Measurements from ENCODE around the gene TMED7.
"Not testable (repeated sequence)": the region's sequence is repeated elsewhere in the genome, so short reads cannot be mapped to it uniquely, and the experiment has no call there.

DNA sequence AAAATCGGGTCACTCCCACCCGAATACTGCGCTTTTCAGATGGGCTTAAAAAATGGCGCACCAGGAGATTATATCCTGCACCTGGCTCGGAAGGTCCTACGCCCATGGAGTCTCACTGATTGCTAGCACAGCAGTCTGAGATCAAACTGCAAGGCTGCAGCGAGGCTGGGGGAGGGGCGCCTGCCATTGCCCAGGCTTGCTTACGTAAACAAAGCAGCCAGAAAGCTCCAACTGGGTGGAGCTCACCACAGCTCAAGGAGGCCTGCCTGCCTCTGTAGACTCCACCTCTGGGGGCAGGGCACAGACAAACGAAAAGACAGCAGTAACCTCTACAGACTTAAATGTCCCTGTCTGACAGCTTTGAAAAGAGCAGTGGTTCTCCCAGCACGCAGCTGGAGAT is 48.9 kb upstream of the TMED7 start:
- TF ChIP-seq, protein P1, sequence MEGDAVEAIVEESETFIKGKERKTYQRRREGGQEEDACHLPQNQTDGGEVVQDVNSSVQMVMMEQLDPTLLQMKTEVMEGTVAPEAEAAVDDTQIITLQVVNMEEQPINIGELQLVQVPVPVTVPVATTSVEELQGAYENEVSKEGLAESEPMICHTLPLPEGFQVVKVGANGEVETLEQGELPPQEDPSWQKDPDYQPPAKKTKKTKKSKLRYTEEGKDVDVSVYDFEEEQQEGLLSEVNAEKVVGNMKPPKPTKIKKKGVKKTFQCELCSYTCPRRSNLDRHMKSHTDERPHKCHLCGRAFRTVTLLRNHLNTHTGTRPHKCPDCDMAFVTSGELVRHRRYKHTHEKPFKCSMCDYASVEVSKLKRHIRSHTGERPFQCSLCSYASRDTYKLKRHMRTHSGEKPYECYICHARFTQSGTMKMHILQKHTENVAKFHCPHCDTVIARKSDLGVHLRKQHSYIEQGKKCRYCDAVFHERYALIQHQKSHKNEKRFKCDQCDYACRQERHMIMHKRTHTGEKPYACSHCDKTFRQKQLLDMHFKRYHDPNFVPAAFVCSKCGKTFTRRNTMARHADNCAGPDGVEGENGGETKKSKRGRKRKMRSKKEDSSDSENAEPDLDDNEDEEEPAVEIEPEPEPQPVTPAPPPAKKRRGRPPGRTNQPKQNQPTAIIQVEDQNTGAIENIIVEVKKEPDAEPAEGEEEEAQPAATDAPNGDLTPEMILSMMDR (IDR thresholded peaks at IDR 0.05; ENCODE audit: insufficient read depth, low read length) = not testable (repeated sequence)
- TF ChIP-seq, protein P2, sequence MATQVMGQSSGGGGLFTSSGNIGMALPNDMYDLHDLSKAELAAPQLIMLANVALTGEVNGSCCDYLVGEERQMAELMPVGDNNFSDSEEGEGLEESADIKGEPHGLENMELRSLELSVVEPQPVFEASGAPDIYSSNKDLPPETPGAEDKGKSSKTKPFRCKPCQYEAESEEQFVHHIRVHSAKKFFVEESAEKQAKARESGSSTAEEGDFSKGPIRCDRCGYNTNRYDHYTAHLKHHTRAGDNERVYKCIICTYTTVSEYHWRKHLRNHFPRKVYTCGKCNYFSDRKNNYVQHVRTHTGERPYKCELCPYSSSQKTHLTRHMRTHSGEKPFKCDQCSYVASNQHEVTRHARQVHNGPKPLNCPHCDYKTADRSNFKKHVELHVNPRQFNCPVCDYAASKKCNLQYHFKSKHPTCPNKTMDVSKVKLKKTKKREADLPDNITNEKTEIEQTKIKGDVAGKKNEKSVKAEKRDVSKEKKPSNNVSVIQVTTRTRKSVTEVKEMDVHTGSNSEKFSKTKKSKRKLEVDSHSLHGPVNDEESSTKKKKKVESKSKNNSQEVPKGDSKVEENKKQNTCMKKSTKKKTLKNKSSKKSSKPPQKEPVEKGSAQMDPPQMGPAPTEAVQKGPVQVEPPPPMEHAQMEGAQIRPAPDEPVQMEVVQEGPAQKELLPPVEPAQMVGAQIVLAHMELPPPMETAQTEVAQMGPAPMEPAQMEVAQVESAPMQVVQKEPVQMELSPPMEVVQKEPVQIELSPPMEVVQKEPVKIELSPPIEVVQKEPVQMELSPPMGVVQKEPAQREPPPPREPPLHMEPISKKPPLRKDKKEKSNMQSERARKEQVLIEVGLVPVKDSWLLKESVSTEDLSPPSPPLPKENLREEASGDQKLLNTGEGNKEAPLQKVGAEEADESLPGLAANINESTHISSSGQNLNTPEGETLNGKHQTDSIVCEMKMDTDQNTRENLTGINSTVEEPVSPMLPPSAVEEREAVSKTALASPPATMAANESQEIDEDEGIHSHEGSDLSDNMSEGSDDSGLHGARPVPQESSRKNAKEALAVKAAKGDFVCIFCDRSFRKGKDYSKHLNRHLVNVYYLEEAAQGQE (IDR thresholded peaks at IDR 0.05; ENCODE audit: insufficient replicate concordance, low read depth) = not testable (repeated sequence)
- not testable (repeated sequence) for TF ChIP-seq GABPA, POLR2AphosphoS5 (IDR thresholded peaks at IDR 0.05; ENCODE audit: low read depth)

All from HL-60 (cell line).